GM18508 (cell line): ENCODE data around the gene ICAM4.
"Not testable (repeated sequence)": the region's sequence is repeated elsewhere in the genome, so short reads cannot be mapped to it uniquely, and the experiment has no call there.

Experiments used
- ATAC-seq: cut with Tn5 transposase; IDR thresholded peaks from one replicate; pipeline ENCODE4 v1.9.1; 2021; ENCODE audit warnings: moderate number of reproducible peaks; ENCODE audit not compliant: insufficient read depth, unreplicated experiment

ICAM4 gene

GRCh38 chr19:10334588-10335351 lies 48.0 kb downstream of the ICAM4 start:
- no peak for ATAC-seq

GRCh38 chr19:10335352-10335985 lies 48.7 kb downstream of the ICAM4 start:
- ATAC-seq = no peak

- not testable (repeated sequence) for ATAC-seq
These were observed 50.0 kb downstream of the ICAM4 start for GRCh38 chr19:10336725-10337124.
